ENCODE measurements around the gene VKORC1.

GRCh38 chr16:31083981-31084380 is 10.6 kb downstream of the VKORC1 start:
- TF ChIP-seq CTCF (conservative IDR thresholded peaks at IDR 0.05; ENCODE audit: low read depth, low read length) (no peak), EZH2 (IDR thresholded peaks at IDR 0.05; ENCODE audit: borderline replicate concordance, low read depth, low read length, poor library complexity, severe bottlenecking) (no peak)

Data from A673 (cell line).